Esophagus muscularis mucosa (tissue), 4 donors: ENCODE results near the gene CLCN7. TPM values are rescaled to one million over a fixed set of nuclear protein-coding genes. Genes with fewer than 3 reads are reported as not detected.

ENCODE experiments used
- DNase-seq: peaks from one replicate; pipeline ENCODE4 v3.0.0-alpha.2; 2017; ENCODE audit errors: extremely low spot score
- H3K27ac ChIP-seq, 4 donors: fragments of 200-600 bp; sonication (generic); replicated peaks in 1 of 4; 1 replicate in 3 of 4; 2 replicates in 1 of 4; pipeline ENCODE4 v1.5.1; 2016 to 2019; ENCODE audit warnings: mild to moderate bottlenecking in 1 of 4
- H3K27me3 ChIP-seq, 4 donors: fragments of 200-600 bp; sonication (generic); one replicate each; pipeline versions ENCODE4 v1.5.1 to v1.6.0; 2016 to 2019
- H3K36me3 ChIP-seq, 4 donors: fragments of 200-600 bp; sonication (generic); one replicate each; pipeline ENCODE4 v1.5.1; 2016 to 2019
- H3K4me1 ChIP-seq, 4 donors: fragments of 200-600 bp; sonication (generic); one replicate each; pipeline ENCODE4 v1.5.1; 2016 to 2019
- H3K4me3 ChIP-seq, 4 donors: fragments of 200-600 bp; sonication (generic); 1 replicate in 2 of 4; 2 replicates in 2 of 4; pipeline ENCODE4 v1.5.1; 2016 to 2019; ENCODE audit warnings: mild to moderate bottlenecking in 4 of 4, moderate library complexity in 1 of 4
- H3K9me3 ChIP-seq, 4 donors: fragments of 200-600 bp; sonication (generic); 1 replicate in 3 of 4; 2 replicates in 1 of 4; pipeline ENCODE4 v1.5.1; 2016 to 2019
- CTCF ChIP-seq, 3 experiments: fragments of 200-600 bp in 2 of 3; fragments of 450-650 bp in 1 of 3; sonication (generic) in 2 of 3; IDR thresholded peaks; one replicate each; pipeline ENCODE4 v1.5.1; 2017 to 2019; ENCODE audit warnings: antibody characterized with exemption in 3 of 3, mild to moderate bottlenecking in 2 of 3, moderate library complexity in 1 of 3
- EP300 ChIP-seq: sonication (generic); formaldehyde crosslinking; IDR thresholded peaks from one replicate; pipeline ENCODE4 v1.6.1; 2017; ENCODE audit warnings: antibody characterized with exemption
- POLR2A ChIP-seq: fragments of 450-650 bp; IDR thresholded peaks from one replicate; pipeline ENCODE4 v1.6.1; 2017; ENCODE audit warnings: antibody characterized with exemption, moderate library complexity, mild to moderate bottlenecking, low read depth
- POLR2AphosphoS5 ChIP-seq, 2 donors: sonication (generic); formaldehyde crosslinking; IDR thresholded peaks; one replicate each; pipeline ENCODE4 v1.6.1; 2017; ENCODE audit warnings: antibody characterized with exemption in 2 of 2
- WGBS: methylation state at CpG from one replicate; pipeline ENCODE4 v1.1.5; 2018; 5-methylcytosine and 5-hydroxymethylcytosine counted together
- intact Hi-C: fragments of 100-400 bp; cut with DNase I; formaldehyde crosslinking; loops from one replicate; pipeline ENCODE4 v1.15.1; 2023
- total RNA-seq, 4 donors: library from RNA; depleted of rRNA; stranded (reverse); fragments of >200 nt; gene quantifications; one replicate each; pipeline versions ENCODE4 v1.1.0 to v1.2.1, GENCODE V29; 2016

CLCN7 gene
- total RNA-seq, 4 donors from 2014 or later: 41.5 to 130 (median 71.9) TPM

DNA sequence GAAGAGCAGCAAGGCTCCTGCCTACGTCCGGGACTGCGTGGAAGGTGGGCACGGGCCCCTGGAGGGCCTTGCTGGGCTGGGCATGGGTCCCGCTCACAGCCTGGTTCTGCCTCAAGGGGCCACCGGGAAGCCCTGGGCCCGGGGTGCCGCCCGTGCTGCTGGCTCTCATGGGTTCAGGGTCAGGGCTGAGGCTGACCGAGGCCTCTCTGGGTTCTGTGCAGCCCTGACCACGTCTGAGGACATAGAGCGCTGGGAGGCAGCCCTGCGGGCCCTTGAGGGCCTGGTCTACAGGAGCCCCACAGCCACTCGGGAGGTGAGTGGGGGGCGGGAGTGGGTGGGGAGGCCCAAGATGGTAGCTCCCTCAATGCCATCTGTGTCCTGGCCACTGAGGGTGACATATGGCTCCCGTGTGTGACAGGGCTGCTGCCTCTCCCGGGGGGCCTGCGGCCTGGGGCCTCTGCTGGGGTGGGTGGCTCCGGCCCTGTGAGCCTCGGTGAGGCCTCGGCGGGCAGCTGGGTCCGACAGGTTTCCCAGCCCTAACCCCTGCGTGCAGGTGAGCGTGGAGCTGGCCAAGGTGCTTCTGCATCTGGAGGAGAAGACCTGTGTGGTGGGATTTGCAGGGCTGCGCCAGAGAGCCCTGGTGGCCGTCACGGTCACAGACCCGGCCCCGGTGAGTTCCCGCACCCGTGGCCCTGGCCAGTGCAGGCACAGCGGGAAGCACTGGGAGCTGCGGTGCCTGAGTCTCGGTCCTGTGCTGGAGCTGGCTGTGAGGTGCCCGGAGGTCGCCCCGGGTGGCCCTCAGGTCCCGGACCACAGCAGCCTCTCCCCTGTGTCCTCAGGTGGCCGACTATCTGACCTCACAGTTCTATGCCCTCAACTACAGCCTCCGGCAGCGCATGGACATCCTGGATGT, 27.5 kb upstream of the CLCN7 start:
- Histone ChIP-seq H3K36me3 (peaks cover 53 to 96% (median 93%) of the 10 kb centered on the region in 4 donors), H3K9me3 (no peaks in the 10 kb centered on the region), H3K4me3 (no peak overlapping the region), H3K27me3 (no peaks in the 10 kb centered on the region), H3K4me1 (no peaks in the 10 kb centered on the region), H3K27ac (no peak overlapping the region)
- intact Hi-C loops: no loop called here
- WGBS: 94% methylated on average over 15 of the region's 42 CpGs
- DNase-seq: no peak
- TF ChIP-seq POLR2A (no peak), POLR2AphosphoS5 (IDR thresholded peaks at IDR 0.05) (no peak), EP300 (no peak), CTCF (IDR thresholded peaks at IDR 0.05) (no peak)

DNA sequence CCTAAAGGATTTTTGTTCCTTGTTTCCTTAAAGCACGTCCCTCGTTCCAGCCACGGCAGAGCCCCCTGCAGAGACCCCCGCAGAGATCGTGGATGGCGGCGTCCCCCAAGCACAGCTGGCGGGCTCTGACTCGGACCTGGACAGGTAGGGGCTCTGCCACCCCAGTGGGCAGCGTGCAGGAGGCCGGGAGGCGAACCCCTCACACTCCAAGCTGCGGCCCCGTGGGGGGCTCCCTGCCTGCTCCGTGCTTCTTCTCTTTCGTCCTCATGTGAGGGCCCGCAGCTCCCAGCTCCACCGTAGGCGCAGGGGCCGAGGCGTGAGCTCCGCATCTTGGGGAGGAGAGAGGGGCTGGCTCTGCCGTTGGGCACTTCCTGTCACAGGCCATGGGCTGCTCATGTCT, 26.8 kb upstream of the CLCN7 start:
- no peak for TF ChIP-seq CTCF (IDR thresholded peaks at IDR 0.05)
- TF ChIP-seq EP300: no peak
- no peak for TF ChIP-seq POLR2AphosphoS5 (IDR thresholded peaks at IDR 0.05)
- TF ChIP-seq POLR2A: no peak
- H3K27me3 ChIP-seq: no peaks in the 10 kb centered on the region
- intact Hi-C loops: no loop called here
- no peak overlapping the region for H3K27ac ChIP-seq
- no peak for DNase-seq
- H3K4me3 ChIP-seq: no peak overlapping the region
- H3K36me3 ChIP-seq: peaks cover 60 to 96% (median 93%) of the 10 kb centered on the region in 4 donors
- H3K4me1 ChIP-seq: no peaks in the 10 kb centered on the region
- no peaks in the 10 kb centered on the region for H3K9me3 ChIP-seq
- 92% methylated on average over 17 of the region's 23 CpGs for WGBS

DNA sequence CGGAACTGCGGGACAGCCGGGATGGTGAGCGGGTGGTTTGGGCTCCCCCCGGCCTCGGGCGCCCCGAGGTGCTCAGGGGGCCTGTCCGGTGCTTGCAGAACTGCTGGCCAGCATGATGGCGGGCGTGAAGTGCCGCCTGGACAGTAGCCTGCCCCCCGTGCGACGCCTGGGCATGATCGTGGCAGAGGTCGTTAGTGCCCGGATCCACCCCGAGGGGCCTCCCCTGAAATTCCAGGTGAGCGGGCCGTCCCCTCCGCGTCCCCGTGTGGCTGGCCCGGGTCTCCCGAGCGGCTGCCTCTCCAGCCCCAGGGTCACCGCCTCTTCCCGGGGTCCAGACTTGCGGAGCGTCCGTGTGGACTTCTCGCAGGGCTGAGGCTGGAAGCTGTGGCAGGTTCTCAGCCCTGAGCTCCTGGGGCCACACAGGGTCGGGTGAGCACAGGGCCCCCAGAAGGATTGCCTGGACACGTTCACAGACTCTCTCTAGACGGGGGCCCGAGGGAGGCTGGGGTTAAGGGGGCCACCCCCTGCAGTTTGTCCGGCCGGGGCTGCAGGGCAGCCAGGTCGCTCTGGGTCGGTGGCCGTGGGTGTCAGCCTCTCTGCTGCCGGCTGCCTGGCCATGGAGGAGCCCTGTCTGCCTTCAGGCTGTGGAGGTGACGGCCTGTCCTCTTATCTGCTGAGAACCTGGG, 25.8 kb upstream of the CLCN7 start:
- intact Hi-C loops: no loop called here
- Histone ChIP-seq H3K27ac (no peak overlapping the region), H3K27me3 (no peaks in the 10 kb centered on the region), H3K4me1 (peaks cover 0 to 6% (median 2%) of the 10 kb centered on the region in 4 donors), H3K9me3 (no peaks in the 10 kb centered on the region), H3K4me3 (no peak overlapping the region), H3K36me3 (peaks cover 53 to 96% (median 93%) of the 10 kb centered on the region in 4 donors)
- no peak for DNase-seq
- TF ChIP-seq EP300 (no peak), CTCF (IDR thresholded peaks at IDR 0.05) (no peak), POLR2A (no peak), POLR2AphosphoS5 (IDR thresholded peaks at IDR 0.05) (no peak)
- WGBS: 95% methylated on average over 25 of the region's 44 CpGs

- no peak overlapping the region for H3K4me3 ChIP-seq
- H3K27ac ChIP-seq: no peak overlapping the region
- no peaks in the 10 kb centered on the region for H3K27me3 ChIP-seq
- no peak for DNase-seq
- intact Hi-C loops: no loop called here
- H3K4me1 ChIP-seq: peaks cover 6 to 13% (median 9%) of the 10 kb centered on the region in 4 donors
- peaks cover 60 to 96% (median 93%) of the 10 kb centered on the region in 4 donors for H3K36me3 ChIP-seq
- TF ChIP-seq CTCF (IDR thresholded peaks at IDR 0.05) (no peak), EP300 (no peak), POLR2A (no peak), POLR2AphosphoS5 (IDR thresholded peaks at IDR 0.05) (no peak)
- no peaks in the 10 kb centered on the region for H3K9me3 ChIP-seq
- 94% methylated on average over 28 of the region's 36 CpGs for WGBS
Measured at GRCh38 chr16:1499756-1500464, 25.1 kb upstream of the CLCN7 start.
